ENCODE measurements around the gene DNAH10.

DNAH10 gene

DNA sequence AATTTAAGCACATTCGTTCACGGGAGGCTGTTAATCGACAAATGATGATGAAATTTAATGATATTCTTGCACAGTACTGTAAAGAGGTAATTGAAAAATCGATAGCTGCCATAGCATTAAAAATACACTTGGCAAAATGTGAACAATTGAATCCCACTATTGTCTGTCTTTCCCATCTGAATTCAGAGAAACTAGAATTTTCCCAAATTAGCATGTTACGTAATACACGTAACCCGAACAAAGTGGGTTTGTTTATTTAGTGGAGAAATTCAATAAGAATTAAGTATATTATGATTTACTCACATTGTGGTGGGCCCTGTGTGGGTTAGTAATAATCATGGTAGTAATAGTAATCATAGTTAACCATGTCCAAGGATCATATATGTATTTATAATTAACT, 31.9 kb downstream of the DNAH10 start:
- DNase-seq: no peak

DNA sequence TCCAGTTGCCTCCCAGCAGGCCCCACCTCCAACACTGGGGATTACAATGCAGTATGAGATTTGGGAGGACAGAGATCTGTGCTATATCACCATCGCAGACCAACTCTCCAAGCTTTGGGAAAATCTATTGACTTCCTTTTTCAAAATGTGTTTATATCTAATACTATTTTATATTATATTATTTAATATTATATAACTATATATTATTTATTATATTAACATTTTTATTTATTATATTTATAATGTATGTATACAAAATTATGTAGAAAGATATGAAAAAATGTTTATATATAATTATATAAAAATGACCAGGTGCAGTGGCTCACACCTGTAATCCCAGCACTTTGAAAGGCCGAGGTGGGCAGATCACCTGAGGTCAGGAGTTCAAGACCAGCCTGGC, 36.4 kb downstream of the DNAH10 start:
- no peak for DNase-seq

DNA sequence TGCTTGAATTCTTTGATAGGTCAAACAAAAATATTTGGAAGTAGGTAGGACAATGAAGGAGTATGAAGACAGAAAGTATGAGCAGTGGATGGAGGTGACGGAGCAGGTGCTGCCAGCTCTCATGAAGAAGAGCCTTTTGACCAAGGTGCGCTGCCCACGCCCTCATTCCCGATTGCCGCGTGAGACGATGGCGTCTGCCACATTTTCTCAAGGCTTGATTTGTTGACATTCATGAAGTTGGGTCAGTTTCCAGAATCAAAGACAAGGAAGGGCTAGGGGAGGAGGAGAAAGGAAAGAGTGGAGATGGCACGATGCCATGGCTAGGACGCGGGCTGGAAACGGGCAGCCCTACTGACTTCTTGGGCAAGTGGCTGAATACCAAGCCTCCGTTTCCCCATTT, 37.1 kb downstream of the DNAH10 start:
- DNase-seq: no peak

DNA sequence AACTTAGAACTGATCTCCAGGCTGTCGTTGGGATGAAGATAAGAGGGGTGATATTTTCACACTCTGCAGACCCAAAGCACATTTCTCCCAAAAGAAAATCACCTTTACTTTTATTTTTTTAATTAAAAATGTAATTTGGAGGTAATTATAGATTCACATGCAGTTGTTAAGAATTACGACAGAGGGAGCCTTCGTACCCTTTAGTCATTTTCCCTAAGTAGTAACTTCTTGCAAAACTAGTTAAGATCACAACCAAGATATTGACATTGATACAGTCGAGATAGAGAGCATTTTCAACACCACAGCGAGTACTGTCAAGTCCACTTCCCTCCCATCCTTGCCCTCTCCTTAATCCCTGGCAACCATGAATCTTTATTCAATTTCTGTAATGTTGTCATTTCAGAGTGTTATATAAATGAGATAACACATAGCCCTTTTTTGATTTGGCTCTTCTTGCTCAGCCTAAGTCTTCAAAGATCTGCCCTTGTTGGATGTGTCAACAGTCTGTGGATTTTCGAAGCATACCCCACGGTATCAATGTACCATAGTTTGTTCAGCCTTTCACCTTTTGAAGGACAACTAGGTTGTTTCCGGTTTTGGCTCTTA, 39.6 kb downstream of the DNAH10 start:
- no peak for DNase-seq

DNA sequence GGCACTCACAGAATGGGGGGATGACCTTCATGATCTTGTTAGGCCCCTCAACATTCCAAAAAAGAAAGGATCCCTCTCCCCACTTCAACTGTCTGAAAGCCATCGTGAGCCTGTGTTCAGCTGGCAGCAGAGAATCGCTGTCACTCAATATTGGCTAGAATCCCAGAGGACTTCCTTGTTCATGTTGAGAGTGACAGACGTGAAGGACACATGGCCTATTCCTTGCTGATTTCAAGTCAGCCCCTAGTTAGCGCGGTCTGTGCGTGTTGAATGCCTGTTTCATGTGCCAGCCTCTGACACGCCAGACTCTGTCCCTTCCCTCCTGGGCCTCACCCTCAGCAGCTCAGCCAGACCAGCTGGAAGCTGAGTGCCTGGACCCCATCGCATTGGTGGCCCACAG, 43.1 kb downstream of the DNAH10 start:
- no peak for DNase-seq

DNA sequence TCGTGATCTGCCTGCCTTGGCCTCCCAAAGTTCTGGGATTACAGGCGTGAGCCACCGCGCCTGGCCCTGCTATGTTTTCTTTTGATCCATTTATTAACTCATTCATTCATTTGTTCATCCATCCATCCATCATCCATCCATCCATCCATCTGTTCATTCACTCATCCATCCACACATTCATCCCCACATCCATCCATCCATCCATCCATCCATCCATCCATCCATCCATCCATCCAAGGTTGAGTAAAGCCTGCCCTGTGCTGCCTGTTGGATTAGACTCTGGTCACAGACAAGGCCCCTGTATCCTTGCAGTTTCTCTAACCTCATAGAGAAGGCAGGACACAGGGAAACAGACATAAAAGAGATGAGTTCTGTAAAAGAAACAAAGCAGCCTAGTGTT, 44.9 kb downstream of the DNAH10 start:
- DNase-seq: no peak

DNA sequence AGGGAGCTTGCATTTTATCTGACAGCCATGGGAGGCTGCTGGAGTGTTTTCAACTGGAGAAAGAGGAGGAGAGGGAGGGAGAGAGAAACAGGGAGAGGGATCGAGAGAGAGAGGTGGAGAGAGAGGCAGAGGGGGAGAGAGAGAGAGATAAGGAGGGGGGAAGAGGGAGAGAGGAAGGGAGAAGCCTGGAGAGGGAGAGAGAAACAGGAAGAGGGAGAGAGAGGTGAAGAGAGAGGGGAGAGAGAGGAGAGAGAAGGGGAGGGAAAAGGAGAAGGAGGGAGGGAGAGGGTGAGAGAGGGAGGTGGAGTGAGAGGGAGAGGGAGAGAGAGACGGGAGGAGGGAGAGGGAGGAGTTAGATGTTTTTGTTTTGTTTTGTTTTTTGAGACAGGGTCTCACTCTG, 45.6 kb downstream of the DNAH10 start:
- no peak for DNase-seq

DNA sequence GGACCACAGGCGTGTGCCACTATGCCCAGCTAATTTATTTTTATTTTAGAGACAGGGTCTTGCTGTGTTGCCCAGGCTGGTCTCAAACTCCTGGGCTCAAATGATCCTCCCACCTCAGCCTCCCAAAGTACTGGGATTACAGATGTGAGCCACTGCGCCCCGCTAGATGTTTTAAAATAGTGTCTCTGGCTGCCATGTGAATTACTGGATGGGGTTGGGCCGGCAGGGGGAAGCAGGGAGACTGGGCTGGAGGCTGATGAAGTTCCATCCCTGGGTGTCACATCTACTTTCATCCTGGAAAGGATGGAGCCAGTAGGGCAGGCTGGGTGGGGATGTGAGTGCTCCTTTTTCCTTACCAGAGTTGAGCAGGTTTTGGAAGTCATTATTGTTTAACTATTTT, 46.1 kb downstream of the DNAH10 start:
- no peak for DNase-seq

DNA sequence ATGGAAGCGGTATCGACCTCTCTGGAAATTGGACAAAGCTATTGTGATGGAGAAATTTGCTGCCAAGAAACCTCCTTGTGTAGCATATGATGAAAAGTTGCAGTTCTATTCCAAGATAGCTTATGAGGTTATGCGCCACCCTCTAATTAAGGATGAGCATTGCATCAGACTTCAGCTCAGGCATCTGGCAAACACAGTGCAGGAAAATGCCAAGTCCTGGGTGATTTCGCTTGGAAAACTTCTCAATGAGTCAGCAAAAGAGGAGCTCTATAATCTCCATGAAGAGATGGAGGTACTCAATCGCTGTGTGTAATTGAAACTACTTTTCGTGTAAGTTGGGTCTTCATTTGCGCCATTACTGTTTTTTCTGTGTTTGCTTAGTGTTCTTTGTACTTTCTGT, 51.2 kb downstream of the DNAH10 start:
- no peak for DNase-seq

DNA sequence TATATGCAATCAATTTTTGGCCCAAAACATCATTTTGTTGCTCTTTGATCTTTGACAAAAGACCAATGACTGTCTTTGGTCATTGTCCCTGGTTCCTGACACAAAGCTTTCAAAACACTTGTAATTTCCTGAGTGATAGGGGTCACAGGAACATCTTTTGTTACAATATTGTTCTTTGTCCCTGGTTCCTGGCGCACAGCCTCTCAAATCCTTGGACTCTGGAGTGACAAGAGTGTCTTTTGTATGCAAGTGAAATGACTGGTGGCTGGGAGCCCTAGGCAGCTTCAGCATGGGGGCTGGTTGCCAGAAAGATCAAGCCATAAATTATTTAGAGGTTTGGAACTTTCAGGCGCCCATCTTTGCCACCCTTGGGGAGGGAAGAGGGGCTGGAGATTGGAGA, 53.9 kb downstream of the DNAH10 start:
- DNase-seq: no peak

DNA sequence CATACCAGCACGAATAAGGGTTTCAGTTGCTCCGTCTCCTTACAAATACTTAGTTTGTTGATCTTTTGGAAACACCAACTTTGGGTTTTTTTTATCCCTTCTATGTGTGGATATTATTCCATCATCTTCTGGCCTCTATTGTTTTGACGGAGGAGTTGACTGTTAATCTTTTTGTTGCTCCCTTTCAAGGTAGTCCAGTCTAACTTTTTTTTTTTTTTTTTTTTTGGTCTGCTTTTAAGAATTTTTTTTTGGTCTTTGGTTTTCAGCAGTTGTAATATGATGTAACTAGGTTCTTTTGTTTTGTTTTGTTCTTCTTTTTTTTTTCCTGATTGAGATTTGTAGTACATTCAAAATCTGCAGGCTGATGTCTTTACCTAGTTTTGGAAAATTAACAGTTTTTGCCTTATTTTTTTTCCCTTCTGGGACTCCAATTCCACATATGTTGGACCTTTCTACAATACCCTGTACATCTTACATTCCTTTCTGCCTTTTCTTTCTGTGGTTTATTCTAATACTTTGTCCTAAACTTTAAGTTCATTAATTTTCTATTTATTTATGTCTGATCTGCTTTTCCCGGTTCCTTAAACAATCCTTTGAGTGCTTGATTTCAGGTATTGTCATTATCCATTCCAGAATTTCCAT, 54.9 kb downstream of the DNAH10 start:
- DNase-seq: no peak

DNA sequence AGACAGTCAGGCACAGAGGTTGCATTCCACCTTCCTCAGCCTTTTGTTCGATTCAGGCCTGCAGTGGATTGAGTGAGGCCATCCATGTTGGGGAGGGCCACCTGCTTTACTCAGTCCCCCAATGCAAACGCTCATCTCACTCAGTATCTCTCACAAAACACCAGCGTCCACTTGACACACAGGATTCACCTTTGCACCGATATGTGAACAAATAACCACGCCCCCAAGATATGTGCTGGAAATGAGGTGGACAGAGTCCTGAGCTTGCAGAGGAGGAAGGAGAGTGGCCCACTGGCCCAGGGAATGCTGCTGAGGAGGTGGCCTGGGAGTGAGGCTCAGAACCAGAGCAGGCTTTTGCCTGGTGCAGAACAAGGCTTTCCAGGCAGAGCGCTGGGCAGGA, 60.7 kb downstream of the DNAH10 start:
- DNase-seq: no peak

DNA sequence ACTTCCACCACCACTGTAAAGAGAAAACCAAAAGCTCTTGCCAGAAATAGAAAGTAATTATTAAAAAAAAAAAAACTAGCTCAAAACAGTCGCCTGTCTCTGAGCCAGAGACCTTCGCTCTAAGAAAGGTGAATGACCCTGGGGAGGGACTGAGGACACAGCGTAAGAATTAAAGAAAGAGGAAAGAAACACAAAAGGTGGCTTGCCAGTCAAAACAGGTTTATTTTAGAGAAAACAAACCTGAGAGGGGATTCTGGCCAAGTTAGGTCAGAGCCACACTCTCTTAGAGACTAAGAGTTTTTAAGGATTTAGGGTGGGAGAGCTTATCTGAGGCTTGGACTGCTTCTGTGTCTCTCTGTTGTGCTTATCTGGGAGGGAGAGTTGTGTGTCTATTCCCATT, 66.0 kb downstream of the DNAH10 start:
- DNase-seq: no peak

DNA sequence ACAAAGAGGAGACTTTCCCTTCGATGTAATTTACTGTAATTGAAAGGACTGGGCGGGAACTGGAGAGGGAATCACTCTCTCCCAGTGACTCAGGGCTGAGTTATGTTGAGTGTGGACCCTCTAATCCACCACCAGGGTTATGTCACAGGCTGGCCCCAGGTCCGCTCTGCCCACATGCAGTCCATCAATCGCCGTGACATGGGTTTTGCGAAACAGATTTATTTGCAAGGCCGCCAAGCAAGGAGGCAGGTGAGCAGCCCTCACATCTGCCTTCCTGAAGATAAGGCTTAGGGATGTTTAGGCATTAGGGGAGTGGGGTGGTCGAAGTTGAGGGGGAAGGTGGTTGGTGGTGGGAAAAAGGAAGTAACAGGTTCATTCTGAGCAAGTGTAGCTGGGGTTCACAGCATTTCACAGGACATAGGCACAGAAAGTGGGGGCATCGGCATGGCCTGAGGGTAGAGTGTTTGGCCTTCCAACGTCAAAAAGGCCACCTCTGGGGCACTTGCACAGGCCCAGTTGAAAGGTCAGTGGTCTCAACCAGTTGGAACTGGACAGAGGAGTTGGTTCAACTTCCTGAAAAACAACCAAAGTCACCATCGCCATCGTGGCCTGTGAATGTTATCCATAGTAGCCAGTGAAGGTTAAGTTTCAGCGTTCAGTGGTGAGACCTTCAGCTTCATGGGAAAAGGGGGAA, 66.9 kb downstream of the DNAH10 start:
- no peak for DNase-seq

DNA sequence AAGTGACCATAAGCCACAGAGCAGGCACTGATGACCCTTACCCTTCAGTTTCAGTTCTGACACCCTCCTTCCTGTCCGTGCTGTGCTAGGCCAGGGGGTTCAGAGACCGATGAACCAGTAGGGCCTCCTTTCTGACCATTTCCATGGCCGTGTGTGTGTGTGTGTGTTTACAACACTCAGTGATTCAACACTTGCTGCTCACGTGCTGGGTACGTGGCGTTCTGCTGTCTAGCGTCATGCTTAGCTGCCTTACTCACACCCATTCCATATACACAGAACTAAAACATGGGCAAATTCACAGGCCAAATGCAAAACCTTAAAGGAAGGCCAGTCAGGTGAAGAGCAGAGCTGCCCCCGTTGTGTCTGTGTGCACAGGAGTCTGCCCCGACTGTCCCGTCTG, 67.5 kb downstream of the DNAH10 start:
- DNase-seq: no peak

DNA sequence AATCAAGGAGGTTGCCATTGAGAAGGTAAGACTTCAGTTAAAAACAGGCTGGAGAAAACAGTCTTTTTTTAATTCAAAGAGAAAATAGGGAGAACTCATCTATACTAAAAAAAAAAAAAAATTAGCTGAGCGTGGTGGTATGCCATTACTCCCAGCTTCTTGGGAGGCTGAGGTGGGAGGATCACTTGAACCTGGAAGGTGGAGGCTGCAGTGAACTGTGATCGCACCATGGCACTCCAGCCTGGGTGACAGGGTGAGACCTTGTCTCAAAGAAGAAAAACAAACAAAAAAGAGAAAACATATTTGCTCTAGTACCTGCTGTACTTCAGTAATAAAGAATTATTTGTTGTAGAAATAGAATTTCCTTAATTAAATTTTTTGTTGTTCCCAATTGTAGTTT, 68.6 kb downstream of the DNAH10 start:
- no peak for DNase-seq

DNA sequence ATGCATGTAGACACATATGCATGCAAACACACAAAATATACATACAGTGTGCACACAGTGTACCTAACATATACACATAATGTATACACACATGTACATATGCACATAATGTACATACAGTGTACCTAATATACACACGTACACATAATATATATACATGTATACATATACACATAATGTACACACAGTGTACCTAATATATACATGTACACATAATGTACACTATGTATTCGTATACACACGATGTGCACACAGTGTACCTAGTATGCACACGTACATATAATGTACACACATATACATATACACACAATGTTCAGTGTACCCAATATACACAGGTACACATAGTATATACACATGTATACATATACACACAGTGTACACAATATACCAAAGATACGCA, 70.0 kb downstream of the DNAH10 start:
- no peak for DNase-seq

DNA sequence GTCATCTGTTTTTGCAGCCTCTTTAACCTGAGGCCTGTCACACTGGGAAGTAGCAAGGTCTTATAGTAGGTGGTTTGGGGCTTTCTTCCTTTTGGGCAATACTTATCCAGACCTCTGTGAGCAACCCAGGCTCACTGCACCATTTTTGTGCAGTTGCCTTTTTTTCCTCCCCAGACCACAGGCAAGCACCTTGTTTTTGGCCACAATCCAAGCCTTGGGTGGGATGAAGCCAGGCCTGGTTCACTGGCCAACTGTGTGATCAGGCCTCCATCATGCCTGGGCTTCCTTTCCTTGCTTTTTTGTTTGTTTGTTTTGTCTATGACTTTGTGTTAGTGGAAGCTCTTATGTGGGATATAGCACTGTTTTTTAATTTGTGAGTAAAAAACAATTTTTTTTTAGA, 71.7 kb downstream of the DNAH10 start:
- DNase-seq: peak; percentile 9 to 11

DNA sequence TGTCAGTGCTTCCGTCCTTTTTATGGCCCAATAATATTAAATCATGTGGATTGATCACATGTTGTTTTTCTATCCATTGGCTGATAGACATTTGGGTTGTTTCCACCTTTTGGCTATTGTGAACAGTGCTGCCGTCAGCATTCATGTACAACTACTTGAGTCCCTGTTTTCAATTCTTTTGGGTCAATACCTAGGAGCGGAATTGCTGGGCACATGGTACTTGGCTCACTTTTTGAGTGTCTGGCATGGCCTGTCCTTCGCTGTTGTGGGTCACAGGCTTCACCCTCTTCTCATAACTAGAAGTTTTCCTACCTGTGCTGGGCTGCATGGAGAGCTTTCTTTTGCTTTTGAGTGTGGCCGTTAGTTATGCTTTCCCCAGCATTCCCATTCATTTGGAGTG, 72.7 kb downstream of the DNAH10 start:
- DNase-seq: no peak

DNA sequence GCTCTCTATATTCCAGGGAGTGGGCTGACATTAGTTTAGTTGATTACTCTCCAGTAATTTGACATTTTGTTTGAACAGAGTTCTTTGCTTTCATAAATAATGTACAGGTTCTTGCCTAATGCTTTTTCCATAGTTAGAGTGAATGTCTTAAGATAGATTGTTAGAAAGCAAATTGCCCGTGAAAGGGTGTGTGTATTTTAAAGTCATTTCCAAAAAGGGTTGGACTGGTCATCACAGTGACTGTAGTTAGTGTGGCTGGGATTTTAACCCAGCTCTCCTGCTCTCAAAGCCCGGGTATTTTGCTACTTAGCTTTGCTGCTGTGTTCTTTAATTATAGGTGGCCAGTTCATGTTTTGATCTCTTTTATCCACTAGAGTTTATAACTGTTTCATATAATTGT, 74.2 kb downstream of the DNAH10 start:
- no peak for DNase-seq

DNA sequence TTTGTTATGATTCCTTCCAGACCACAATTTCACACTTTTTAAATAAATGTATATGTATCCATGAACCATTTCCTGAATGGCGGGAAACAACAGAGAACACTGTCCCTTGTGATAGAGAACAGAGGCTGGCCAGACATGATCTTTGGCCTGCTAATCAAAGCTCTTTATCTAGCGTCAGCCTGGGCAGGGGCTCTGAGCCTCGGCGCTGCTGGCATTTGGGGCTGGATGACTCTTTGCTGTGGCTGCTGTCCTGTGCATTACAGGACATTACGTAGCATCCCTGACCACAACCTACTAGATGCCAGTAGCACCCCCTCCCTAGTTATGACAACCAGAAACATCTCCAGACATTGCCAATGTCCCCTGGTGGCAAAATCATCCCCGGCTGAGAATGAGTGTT, 77.7 kb downstream of the DNAH10 start:
- DNase-seq: no peak

DNA sequence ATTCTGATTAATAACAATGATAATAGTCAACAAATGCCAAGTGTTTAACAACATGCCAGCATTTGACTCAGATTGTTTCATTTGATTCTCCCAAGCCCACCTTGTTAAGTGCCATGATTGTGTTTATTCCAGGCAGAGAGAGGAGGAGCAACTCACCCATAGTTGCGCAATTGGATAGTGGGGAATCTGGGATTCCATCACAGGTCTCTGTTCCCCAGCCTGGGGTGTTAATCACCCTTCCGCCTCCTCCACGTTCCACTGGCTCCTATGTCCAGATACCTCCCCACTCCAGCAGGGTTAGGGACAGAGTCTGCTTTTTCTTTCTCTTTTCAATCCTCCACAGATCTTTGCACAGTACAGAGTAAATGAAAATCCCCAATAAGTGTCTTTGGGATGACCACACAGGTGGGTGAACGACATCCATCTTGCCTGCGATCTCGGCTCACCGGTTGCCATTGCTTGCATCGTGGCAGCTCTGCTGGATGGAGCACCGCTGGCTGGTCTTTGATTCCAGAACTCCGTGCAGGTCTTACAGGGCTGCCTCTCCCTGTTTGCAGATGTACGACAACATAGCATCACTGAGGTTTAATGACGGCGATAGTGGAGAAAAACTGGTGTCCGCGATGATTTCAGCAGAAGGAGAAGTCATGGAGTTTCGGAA, 78.8 kb downstream of the DNAH10 start:
- no peak for DNase-seq

DNA sequence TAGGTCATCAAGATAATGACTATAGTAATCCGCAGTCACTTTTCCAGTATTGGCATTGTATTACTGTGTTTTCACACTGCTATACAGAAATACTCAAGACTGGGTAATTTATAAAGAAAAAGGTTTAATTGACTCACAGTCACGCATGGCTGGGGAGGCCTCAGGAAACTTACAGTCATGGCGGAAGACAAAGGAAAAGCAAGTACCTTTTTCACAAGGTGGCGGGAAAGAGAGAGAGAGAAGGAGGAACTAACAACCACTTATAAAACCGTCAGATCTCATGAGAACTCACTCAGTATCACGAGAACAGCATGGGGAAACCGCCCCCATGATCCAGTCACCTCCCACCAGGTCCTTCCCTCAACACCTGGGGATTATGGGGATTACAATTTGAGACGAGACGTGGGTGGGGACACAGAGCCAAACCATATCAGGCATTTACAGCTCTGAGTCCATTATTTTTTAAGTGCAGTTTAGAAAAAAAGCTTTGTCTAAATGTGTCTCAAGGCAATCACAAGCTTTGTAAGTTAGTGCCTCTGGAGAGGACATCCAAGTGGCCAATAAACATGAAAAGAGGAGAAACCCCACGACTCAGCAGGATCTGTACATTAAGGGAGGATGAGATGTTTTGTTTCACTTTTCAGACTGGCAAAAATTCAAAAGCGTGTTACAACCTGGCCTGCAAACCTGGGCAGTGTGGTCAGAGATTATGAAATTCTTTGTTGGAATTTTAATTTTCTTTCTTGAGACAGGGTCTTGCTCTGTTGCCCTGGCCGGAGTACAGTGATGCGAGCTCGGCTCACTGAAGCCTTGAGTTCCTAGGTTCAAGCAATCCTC, 82.0 kb downstream of the DNAH10 start:
- DNase-seq: no peak
